Measurements from ENCODE around the gene RAVER2.

RAVER2 gene

DNA sequence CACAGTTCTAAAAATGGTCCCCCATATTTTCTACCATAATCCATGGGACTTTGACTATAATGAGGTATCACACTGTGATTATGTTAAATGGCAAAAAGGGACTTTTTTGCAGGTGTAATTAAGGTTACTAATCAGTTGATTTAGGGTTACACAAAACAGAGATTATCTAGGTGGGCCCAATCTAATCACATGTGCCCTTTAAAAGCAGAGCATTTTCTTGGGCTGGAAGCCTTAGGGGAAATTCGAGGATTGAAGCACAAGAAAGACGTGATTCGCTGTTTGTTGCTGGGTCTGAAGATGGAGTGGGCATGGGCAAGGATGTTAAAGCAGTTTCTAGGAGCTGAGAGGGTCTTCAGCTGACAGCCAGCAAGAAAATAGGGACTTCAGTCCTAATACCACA, 13.4 kb downstream of the RAVER2 start:
- H3K79me2 ChIP-seq (ENCODE audit: control insufficient read depth, insufficient read depth, low read length), result peaks cover 4% of the 10 kb centered on the region
- no peaks in the 10 kb centered on the region for H3K36me3 ChIP-seq (ENCODE audit: control insufficient read depth, insufficient read depth, low read length)
- no peak overlapping the region for H3K23ac ChIP-seq (ENCODE audit: low read length)
- H3K56ac ChIP-seq (ENCODE audit: low read length), result no peak overlapping the region
- H3K79me1 ChIP-seq (ENCODE audit: low read length), result peaks cover 6% of the 10 kb centered on the region
- H4K8ac ChIP-seq (ENCODE audit: low read depth, low read length), result no peak overlapping the region
- DNase-seq, result no peak
- H2BK5ac ChIP-seq (ENCODE audit: low read length), result no peak overlapping the region
- no peak overlapping the region for H2AK5ac ChIP-seq (ENCODE audit: low read length)
- no peaks in the 10 kb centered on the region for H3K27me3 ChIP-seq (ENCODE audit: insufficient read depth, low read length, poor library complexity)
- H2BK120ac ChIP-seq (ENCODE audit: low read depth, low read length), result no peak overlapping the region
- WGBS (ENCODE audit: extremely low coverage, insufficient coverage, low lambda C conversion rate), result no CpG with 5 or more reads among the region's 3 CpGs
- H3K9ac ChIP-seq (ENCODE audit: low read length), result no peak overlapping the region
- no peak overlapping the region for H3K4me2 ChIP-seq (ENCODE audit: low read length)
- no peak overlapping the region for H3K27ac ChIP-seq (ENCODE audit: low read depth, low read length)
- no peak overlapping the region for H3K18ac ChIP-seq (ENCODE audit: low read length)
- no peak overlapping the region for H4K5ac ChIP-seq (ENCODE audit: low read length)
- no peak overlapping the region for H3K4ac ChIP-seq (ENCODE audit: low read depth, low read length)
- no peaks in the 10 kb centered on the region for H3K4me1 ChIP-seq (ENCODE audit: control insufficient read depth, low read depth, low read length)
- no peak overlapping the region for H3K4me3 ChIP-seq (ENCODE audit: low read length)
- H2BK15ac ChIP-seq (replicated peaks; ENCODE audit: low read depth), result no peak overlapping the region

DNA sequence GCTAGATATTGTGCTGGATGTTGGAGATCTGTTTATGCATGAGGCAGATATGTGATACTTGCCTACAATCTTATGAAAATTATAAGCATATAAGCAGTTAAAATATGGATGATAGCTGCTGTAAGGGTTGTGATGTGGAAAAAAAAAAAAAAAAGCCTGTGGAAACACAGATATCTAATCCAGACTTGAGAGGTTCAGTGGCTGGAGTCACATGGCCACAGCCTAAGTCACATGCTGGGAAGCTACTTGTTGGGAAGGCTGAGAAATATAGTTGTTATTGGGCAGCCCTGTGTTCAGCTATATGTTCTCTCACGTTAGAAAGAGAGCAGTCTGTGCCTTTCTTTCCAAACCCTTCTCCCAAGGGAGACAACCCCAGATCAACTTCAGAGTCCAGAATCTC, 15.1 kb downstream of the RAVER2 start:
- Histone ChIP-seq H4K5ac (ENCODE audit: low read length) (no peak overlapping the region), H3K18ac (ENCODE audit: low read length) (no peak overlapping the region), H3K36me3 (ENCODE audit: control insufficient read depth, insufficient read depth, low read length) (no peaks in the 10 kb centered on the region), H3K4me1 (ENCODE audit: control insufficient read depth, low read depth, low read length) (no peaks in the 10 kb centered on the region), H3K4me3 (ENCODE audit: low read length) (no peak overlapping the region), H2AK5ac (ENCODE audit: low read length) (no peak overlapping the region), H3K4ac (ENCODE audit: low read depth, low read length) (no peak overlapping the region), H3K9ac (ENCODE audit: low read length) (no peak overlapping the region), H3K79me1 (ENCODE audit: low read length) (peaks cover 4% of the 10 kb centered on the region), H2BK15ac (replicated peaks; ENCODE audit: low read depth) (no peak overlapping the region), H3K27ac (ENCODE audit: low read depth, low read length) (no peak overlapping the region), H2BK5ac (ENCODE audit: low read length) (no peak overlapping the region), H3K56ac (ENCODE audit: low read length) (no peak overlapping the region), H3K27me3 (ENCODE audit: insufficient read depth, low read length, poor library complexity) (no peaks in the 10 kb centered on the region), H3K4me2 (ENCODE audit: low read length) (no peak overlapping the region), H3K23ac (ENCODE audit: low read length) (no peak overlapping the region), H4K8ac (ENCODE audit: low read depth, low read length) (no peak overlapping the region), H3K79me2 (ENCODE audit: control insufficient read depth, insufficient read depth, low read length) (peaks cover 4% of the 10 kb centered on the region), H2BK120ac (ENCODE audit: low read depth, low read length) (no peak overlapping the region)
- no peak for DNase-seq
- no CpG with 5 or more reads among the region's 1 CpG for WGBS (ENCODE audit: extremely low coverage, insufficient coverage, low lambda C conversion rate)

DNA sequence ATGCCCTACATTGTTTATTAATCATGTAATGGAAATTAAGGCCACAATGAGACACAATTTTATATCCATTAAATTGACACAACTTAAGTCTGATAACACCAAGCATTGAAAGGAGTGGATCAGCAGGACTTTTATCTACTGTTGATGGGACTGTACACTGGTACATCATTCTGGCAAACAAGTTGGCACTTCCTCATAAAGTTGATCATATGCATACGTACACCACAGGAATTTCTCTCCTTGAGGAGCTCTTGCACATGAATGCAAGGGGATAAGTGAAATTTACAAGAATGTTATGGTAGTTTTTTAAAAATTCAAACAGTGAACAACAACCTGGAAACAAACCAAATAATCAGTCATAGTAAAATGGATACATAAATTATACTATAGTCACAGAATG, 20.1 kb downstream of the RAVER2 start:
- WGBS (ENCODE audit: extremely low coverage, insufficient coverage, low lambda C conversion rate), result no CpG with 5 or more reads among the region's 1 CpG
- H3K23ac ChIP-seq (ENCODE audit: low read length), result no peak overlapping the region
- no peak overlapping the region for H4K5ac ChIP-seq (ENCODE audit: low read length)
- no peak overlapping the region for H3K18ac ChIP-seq (ENCODE audit: low read length)
- no peaks in the 10 kb centered on the region for H3K36me3 ChIP-seq (ENCODE audit: control insufficient read depth, insufficient read depth, low read length)
- no peak overlapping the region for H4K8ac ChIP-seq (ENCODE audit: low read depth, low read length)
- H2BK120ac ChIP-seq (ENCODE audit: low read depth, low read length), result no peak overlapping the region
- no peak overlapping the region for H3K4ac ChIP-seq (ENCODE audit: low read depth, low read length)
- no peak overlapping the region for H3K27ac ChIP-seq (ENCODE audit: low read depth, low read length)
- no peaks in the 10 kb centered on the region for H3K79me1 ChIP-seq (ENCODE audit: low read length)
- DNase-seq, result no peak
- no peaks in the 10 kb centered on the region for H3K4me1 ChIP-seq (ENCODE audit: control insufficient read depth, low read depth, low read length)
- no peak overlapping the region for H2BK5ac ChIP-seq (ENCODE audit: low read length)
- H2BK15ac ChIP-seq (replicated peaks; ENCODE audit: low read depth), result no peak overlapping the region
- no peaks in the 10 kb centered on the region for H3K79me2 ChIP-seq (ENCODE audit: control insufficient read depth, insufficient read depth, low read length)
- H3K9ac ChIP-seq (ENCODE audit: low read length), result no peak overlapping the region
- H3K56ac ChIP-seq (ENCODE audit: low read length), result no peak overlapping the region
- no peak overlapping the region for H3K4me2 ChIP-seq (ENCODE audit: low read length)
- H3K4me3 ChIP-seq (ENCODE audit: low read length), result no peak overlapping the region
- H2AK5ac ChIP-seq (ENCODE audit: low read length), result no peak overlapping the region
- no peaks in the 10 kb centered on the region for H3K27me3 ChIP-seq (ENCODE audit: insufficient read depth, low read length, poor library complexity)

DNA sequence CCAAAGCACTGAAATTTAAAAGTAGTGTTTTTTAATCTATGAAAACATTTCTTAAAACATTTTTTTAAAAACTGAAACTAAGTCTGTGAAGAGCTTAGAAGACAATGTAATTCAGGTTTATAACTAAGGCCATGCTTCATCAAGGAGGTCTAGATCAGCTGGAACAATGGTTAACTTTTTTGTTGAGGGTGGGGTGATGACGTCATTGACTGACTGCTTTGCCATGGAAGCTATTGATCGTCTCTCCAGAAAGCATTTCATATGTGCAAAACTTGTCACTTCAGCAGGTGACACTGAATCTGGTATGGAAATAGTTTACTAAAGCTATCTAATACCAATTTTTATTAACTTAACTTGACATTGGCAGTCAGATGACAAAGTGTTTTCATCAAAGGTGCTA, 21.0 kb downstream of the RAVER2 start:
- Histone ChIP-seq H4K8ac (ENCODE audit: low read depth, low read length) (no peak overlapping the region), H3K23ac (ENCODE audit: low read length) (no peak overlapping the region), H2BK120ac (ENCODE audit: low read depth, low read length) (no peak overlapping the region), H3K27me3 (ENCODE audit: insufficient read depth, low read length, poor library complexity) (no peaks in the 10 kb centered on the region), H3K9ac (ENCODE audit: low read length) (no peak overlapping the region), H3K56ac (ENCODE audit: low read length) (no peak overlapping the region), H2AK5ac (ENCODE audit: low read length) (no peak overlapping the region), H3K4me2 (ENCODE audit: low read length) (no peak overlapping the region), H3K4me3 (ENCODE audit: low read length) (no peak overlapping the region), H3K36me3 (ENCODE audit: control insufficient read depth, insufficient read depth, low read length) (no peaks in the 10 kb centered on the region), H2BK5ac (ENCODE audit: low read length) (no peak overlapping the region), H3K79me2 (ENCODE audit: control insufficient read depth, insufficient read depth, low read length) (no peaks in the 10 kb centered on the region), H3K79me1 (ENCODE audit: low read length) (no peaks in the 10 kb centered on the region), H3K27ac (ENCODE audit: low read depth, low read length) (no peak overlapping the region), H3K4me1 (ENCODE audit: control insufficient read depth, low read depth, low read length) (no peaks in the 10 kb centered on the region), H3K4ac (ENCODE audit: low read depth, low read length) (no peak overlapping the region), H2BK15ac (replicated peaks; ENCODE audit: low read depth) (no peak overlapping the region), H4K5ac (ENCODE audit: low read length) (no peak overlapping the region), H3K18ac (ENCODE audit: low read length) (no peak overlapping the region)
- WGBS (ENCODE audit: extremely low coverage, insufficient coverage, low lambda C conversion rate), result no CpG with 5 or more reads among the region's 2 CpGs
- DNase-seq, result no peak

DNA sequence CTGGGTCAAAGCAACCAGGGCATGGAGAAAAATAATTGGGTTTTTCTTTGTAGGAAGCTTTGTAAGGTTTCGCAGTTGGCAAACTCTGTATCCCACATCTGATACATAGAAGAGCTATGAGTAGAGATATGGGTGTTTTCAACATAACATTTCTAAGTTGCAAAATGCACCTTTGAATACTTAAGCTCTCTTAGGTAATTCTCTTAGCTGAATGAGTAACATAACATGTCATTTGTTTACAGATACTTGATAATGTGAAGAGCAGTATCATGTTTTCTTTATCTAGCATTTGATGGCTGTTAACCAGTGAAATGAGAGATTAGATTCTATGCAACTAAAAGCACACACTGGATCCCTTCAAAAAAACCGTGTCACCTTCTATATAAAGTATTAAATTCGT, 21.6 kb downstream of the RAVER2 start:
- Histone ChIP-seq H3K4me3 (ENCODE audit: low read length) (no peak overlapping the region), H4K8ac (ENCODE audit: low read depth, low read length) (no peak overlapping the region), H3K56ac (ENCODE audit: low read length) (no peak overlapping the region), H2AK5ac (ENCODE audit: low read length) (no peak overlapping the region), H3K23ac (ENCODE audit: low read length) (no peak overlapping the region), H3K4me1 (ENCODE audit: control insufficient read depth, low read depth, low read length) (no peaks in the 10 kb centered on the region), H3K4me2 (ENCODE audit: low read length) (no peak overlapping the region), H3K36me3 (ENCODE audit: control insufficient read depth, insufficient read depth, low read length) (no peaks in the 10 kb centered on the region), H3K27ac (ENCODE audit: low read depth, low read length) (no peak overlapping the region), H3K27me3 (ENCODE audit: insufficient read depth, low read length, poor library complexity) (no peaks in the 10 kb centered on the region), H4K5ac (ENCODE audit: low read length) (no peak overlapping the region), H3K79me2 (ENCODE audit: control insufficient read depth, insufficient read depth, low read length) (no peaks in the 10 kb centered on the region), H3K18ac (ENCODE audit: low read length) (no peak overlapping the region), H3K4ac (ENCODE audit: low read depth, low read length) (no peak overlapping the region), H2BK120ac (ENCODE audit: low read depth, low read length) (no peak overlapping the region), H2BK5ac (ENCODE audit: low read length) (no peak overlapping the region), H3K79me1 (ENCODE audit: low read length) (no peaks in the 10 kb centered on the region), H2BK15ac (replicated peaks; ENCODE audit: low read depth) (no peak overlapping the region), H3K9ac (ENCODE audit: low read length) (no peak overlapping the region)
- no peak for DNase-seq
- no CpG with 5 or more reads among the region's 3 CpGs for WGBS (ENCODE audit: extremely low coverage, insufficient coverage, low lambda C conversion rate)

DNA sequence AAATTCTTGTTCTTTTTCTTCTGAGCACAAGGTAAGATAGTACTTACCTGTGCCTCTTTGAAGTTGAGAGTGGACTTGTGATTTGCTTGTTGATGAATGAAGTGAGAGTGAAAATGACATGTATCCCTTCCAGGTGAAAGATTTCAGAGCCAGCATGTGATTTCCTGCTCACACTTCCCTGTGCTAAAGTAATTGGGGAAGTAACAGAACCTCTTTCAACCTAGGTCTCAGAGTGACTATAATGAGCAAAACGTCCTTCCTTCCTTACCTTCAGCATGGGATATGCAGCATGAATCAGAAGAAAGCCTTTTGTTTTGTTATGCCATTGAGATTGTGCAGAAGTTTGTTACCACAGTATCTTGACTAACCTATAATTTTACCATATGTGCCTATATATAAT, 24.6 kb downstream of the RAVER2 start:
- no peak overlapping the region for H4K8ac ChIP-seq (ENCODE audit: low read depth, low read length)
- no peak overlapping the region for H3K27ac ChIP-seq (ENCODE audit: low read depth, low read length)
- H3K4me1 ChIP-seq (ENCODE audit: control insufficient read depth, low read depth, low read length), result no peaks in the 10 kb centered on the region
- no peaks in the 10 kb centered on the region for H3K79me1 ChIP-seq (ENCODE audit: low read length)
- no peak overlapping the region for H2BK15ac ChIP-seq (replicated peaks; ENCODE audit: low read depth)
- no peak for DNase-seq
- H3K9ac ChIP-seq (ENCODE audit: low read length), result no peak overlapping the region
- no CpG with 5 or more reads among the region's 1 CpG for WGBS (ENCODE audit: extremely low coverage, insufficient coverage, low lambda C conversion rate)
- no peaks in the 10 kb centered on the region for H3K36me3 ChIP-seq (ENCODE audit: control insufficient read depth, insufficient read depth, low read length)
- H2BK5ac ChIP-seq (ENCODE audit: low read length), result no peak overlapping the region
- H2BK120ac ChIP-seq (ENCODE audit: low read depth, low read length), result no peak overlapping the region
- no peak overlapping the region for H4K5ac ChIP-seq (ENCODE audit: low read length)
- no peak overlapping the region for H3K23ac ChIP-seq (ENCODE audit: low read length)
- no peak overlapping the region for H3K18ac ChIP-seq (ENCODE audit: low read length)
- no peak overlapping the region for H3K4me2 ChIP-seq (ENCODE audit: low read length)
- no peaks in the 10 kb centered on the region for H3K79me2 ChIP-seq (ENCODE audit: control insufficient read depth, insufficient read depth, low read length)
- H3K27me3 ChIP-seq (ENCODE audit: insufficient read depth, low read length, poor library complexity), result no peaks in the 10 kb centered on the region
- no peak overlapping the region for H3K4me3 ChIP-seq (ENCODE audit: low read length)
- H3K4ac ChIP-seq (ENCODE audit: low read depth, low read length), result no peak overlapping the region
- H3K56ac ChIP-seq (ENCODE audit: low read length), result no peak overlapping the region
- H2AK5ac ChIP-seq (ENCODE audit: low read length), result no peak overlapping the region

Measured in mesendoderm (in vitro differentiated cells).